AG09319 (cell line): ENCODE data around the gene PTTG1IP.

ENCODE experiments used
- DNase-seq: peaks from one replicate; pipeline ENCODE4 v3.0.0-alpha.2; 2010; ENCODE audit warnings: low read depth; ENCODE audit errors: extremely low read depth
- TF ChIP-seq, protein P1 (sequence below): IDR thresholded peaks from 2 replicates; pipeline ENCODE4 v1.5.1; 2011; ENCODE audit warnings: low read depth, mild to moderate bottlenecking, inconsistent platforms, low read length, moderate library complexity

Gene PTTG1IP

DNA sequence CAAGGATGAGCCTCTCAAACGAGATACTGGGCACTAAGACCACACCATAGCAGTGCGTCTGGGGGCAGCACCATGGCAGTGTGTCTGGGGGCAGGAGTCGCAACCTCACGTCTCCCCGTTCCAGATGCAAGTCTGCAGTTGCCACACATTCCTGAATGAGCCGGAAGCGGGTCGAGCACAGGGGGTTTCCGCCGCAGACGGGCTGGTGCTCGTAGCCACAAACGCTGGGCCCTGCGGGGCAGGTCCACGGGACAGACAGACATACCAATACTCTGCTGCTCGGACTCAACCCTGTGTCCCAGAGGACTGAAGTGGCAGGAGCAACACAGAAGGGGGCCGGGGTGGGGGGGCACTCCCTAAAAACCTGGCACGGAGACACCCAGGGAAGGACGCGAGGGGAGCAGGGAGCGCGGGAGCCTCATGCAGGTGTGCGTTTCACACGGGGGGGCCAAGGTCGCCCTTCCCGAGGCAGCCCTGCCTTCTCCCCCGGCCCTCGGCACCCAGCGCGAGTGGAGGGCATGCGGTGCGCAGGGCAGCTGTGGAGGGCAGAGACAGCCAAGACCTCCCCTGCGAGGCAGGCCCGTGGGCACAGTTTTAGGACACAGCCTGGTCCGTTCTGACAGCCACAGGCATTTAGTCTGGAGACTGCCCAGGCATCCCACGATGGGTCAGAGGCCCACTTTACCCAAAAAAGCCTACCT is 24.5 kb downstream of the PTTG1IP start:
- TF ChIP-seq, protein P1, sequence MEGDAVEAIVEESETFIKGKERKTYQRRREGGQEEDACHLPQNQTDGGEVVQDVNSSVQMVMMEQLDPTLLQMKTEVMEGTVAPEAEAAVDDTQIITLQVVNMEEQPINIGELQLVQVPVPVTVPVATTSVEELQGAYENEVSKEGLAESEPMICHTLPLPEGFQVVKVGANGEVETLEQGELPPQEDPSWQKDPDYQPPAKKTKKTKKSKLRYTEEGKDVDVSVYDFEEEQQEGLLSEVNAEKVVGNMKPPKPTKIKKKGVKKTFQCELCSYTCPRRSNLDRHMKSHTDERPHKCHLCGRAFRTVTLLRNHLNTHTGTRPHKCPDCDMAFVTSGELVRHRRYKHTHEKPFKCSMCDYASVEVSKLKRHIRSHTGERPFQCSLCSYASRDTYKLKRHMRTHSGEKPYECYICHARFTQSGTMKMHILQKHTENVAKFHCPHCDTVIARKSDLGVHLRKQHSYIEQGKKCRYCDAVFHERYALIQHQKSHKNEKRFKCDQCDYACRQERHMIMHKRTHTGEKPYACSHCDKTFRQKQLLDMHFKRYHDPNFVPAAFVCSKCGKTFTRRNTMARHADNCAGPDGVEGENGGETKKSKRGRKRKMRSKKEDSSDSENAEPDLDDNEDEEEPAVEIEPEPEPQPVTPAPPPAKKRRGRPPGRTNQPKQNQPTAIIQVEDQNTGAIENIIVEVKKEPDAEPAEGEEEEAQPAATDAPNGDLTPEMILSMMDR: no peak
- no peak for DNase-seq

DNA sequence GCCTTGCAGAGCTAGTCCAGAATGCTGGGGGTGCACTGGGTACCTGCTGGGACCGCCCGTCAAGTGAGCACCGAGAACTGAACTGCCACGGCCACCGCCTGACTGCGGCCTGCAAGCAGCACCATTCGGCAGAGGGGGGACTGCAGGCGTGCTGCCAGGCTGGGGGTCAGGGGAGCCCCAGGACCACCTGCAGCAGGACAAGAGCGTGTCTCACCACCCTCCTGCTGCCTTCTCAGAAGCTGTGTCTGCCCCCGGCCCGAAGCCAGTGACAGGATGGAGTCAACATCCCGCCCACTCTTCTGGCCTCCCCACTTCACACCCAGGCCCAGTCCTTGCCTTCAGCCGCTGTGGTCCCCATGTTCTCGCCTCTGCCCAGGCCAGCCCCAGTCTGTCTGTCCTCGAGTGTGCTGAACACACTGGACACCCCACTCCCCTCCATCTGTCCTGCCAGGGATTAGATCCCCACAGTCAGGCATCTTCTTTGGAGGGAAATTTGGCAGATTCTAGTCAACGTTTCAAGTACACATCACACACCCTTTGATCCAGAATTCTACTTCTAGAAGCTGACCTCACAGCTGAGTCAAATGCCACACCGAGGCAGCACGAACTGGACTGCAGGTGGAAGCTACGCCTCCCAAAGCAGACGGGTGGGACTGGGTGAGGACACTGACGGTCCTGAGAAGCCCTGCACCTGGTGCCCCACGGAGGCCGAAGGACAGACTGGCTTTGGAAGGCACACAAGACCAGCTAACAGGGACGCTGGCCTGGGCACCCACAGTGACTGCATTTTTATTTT is 26.0 kb downstream of the PTTG1IP start:
- TF ChIP-seq, protein P1: no peak
- DNase-seq: no peak

DNA sequence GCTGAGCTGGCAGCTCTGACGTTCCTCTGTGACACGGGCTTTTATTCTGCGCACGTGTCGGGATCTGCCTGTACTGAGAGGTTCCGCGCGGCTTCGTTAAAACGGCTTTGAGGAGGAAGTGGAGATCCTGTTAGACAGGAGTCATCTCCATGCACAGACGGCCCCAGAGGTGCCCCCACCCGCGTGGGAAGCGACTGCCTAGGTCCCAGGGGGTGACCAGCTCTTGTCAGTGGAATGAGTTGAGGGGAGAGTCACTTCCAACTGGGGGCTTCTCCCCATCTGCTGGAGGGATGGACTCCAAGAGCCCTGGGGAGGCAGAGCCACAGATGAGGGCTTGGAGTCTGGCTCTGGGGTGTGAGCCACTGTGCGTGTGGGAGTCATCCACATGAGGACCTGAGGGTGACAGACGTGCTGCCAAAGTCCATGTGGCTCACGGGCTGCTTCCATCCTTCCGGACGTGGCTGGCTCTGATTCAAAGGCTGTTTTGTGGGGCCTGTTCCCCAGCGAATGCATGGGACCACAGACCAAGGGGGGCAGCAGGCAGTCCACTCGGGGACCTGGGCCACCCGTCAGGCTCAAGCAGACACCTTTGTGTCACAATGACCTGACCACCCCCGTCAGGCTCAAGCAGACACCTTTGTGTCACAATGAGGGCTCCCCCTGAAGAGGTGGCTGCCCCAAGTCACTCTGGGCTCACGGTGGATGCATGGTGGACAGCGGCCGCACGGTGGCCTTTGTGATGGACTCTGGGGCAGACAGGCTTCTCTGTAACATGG is 26.8 kb downstream of the PTTG1IP start:
- DNase-seq: no peak

DNA sequence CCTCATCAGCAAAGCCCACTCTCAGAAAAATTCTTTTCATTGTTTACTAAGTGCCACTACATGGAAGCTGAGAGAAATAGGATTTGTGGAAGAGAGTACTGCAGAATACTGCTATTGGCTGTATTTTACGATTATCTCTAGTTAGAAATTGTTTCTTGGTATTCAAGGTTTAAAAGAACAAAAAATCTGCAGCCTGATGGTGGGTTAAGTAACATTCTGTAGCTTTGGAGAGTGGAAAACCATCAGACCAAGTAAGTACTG is 27.3 kb downstream of the PTTG1IP start:
- no peak for DNase-seq
- TF ChIP-seq, protein P1: no peak

More for the DNA sequence above, 26.8 kb downstream of the PTTG1IP start:
- TF ChIP-seq, protein P1: no peak

DNA sequence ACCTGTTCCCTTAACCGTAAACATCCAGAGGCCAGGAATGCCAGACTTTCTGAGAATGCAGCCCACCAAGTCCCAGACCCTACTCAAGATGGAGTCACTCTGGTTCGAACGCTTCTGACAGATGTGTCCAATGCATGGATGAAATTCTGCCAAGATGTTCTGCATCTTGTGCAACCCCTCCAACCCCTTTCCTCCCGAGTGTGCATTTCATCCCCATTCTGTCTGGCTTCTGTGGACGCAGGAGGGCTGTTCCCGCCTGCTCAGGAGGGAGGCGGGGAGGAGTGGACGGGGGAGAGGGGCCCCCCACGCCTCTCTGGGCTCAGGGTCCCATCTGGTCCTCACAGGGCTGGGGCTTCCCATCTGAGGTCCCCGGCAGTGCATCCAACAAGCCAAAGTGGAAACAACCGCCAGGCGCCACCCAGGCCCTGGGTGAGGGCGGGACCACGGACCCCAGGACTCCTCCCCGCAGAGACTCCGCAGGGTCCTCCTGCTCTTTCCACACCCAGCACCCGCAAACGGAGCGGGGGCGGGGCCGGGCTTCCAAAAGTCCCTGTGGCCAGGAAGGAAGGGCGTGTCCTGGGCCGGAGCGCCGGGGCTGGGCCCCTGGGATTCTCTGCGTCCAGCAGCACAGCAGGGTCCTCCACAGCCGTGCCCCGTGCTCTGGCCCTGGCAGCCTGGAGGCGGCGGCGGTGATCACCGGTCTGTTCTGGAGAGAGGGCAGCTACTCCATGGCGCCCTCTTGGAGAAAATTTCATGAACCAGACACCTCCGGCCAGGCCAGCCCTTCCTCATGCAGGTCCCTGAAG is 27.9 kb downstream of the PTTG1IP start:
- TF ChIP-seq, protein P1: peak; percentile 48
- DNase-seq: no peak

DNA sequence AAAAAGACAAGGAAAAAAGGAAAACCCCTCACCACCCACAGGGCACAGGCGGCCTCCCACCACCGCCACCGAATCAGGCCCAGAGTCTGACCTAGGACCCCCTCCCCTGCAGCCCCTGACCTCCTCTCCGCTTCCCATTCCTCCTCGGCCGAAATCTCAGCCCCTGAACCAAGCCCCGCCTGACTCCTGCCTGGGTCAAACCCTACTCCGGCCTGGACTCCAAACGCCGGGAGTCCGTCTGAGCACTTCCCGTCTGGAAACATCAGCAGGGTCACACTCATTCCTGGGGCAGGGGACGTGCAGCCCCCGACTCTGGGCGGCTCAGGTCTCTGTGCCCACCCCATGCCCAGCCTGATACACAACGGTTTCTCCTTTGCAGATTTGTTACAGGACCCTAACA is 29.2 kb downstream of the PTTG1IP start:
- TF ChIP-seq, protein P1: no peak
- DNase-seq: no peak
